AG09309 (cell line): ENCODE results near the gene TMEM232.
"Not testable (repeated sequence)": the region's sequence is repeated elsewhere in the genome, so short reads cannot be mapped to it uniquely, and the experiment has no call there.

Experiments used
- DNase-seq: peaks from one replicate; pipeline ENCODE4 v3.0.0-alpha.2; 2010; ENCODE audit warnings: low read depth
- H3K4me3 ChIP-seq: 2 replicates; pipeline ENCODE4 v1.5.1; 2011; ENCODE audit warnings: mild to moderate bottlenecking, low read depth, low read length, moderate library complexity; ENCODE audit not compliant: control insufficient read depth
- TF ChIP-seq, protein P1 (sequence below): IDR thresholded peaks from 2 replicates; pipeline ENCODE4 v1.5.1; 2011; ENCODE audit warnings: mild to moderate bottlenecking, low read depth, low read length, inconsistent platforms; ENCODE audit not compliant: insufficient read depth, control insufficient read depth; ENCODE audit errors: missing control alignments

Gene TMEM232

GRCh38 chr5:110536120-110537115 lies 190.1 kb downstream of the TMEM232 start:
- H3K4me3 ChIP-seq = no peak overlapping the region
- TF ChIP-seq, protein P1, sequence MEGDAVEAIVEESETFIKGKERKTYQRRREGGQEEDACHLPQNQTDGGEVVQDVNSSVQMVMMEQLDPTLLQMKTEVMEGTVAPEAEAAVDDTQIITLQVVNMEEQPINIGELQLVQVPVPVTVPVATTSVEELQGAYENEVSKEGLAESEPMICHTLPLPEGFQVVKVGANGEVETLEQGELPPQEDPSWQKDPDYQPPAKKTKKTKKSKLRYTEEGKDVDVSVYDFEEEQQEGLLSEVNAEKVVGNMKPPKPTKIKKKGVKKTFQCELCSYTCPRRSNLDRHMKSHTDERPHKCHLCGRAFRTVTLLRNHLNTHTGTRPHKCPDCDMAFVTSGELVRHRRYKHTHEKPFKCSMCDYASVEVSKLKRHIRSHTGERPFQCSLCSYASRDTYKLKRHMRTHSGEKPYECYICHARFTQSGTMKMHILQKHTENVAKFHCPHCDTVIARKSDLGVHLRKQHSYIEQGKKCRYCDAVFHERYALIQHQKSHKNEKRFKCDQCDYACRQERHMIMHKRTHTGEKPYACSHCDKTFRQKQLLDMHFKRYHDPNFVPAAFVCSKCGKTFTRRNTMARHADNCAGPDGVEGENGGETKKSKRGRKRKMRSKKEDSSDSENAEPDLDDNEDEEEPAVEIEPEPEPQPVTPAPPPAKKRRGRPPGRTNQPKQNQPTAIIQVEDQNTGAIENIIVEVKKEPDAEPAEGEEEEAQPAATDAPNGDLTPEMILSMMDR = no peak
- DNase-seq = no peak

GRCh38 chr5:110535146-110535545 lies 191.3 kb downstream of the TMEM232 start:
- DNase-seq, H3K4me3 ChIP-seq: not testable (repeated sequence)

- no peak overlapping the region for H3K4me3 ChIP-seq
- DNase-seq = no peak
- TF ChIP-seq, protein P1 = no peak
These were observed 200.7 kb downstream of the TMEM232 start for GRCh38 chr5:110525762-110526161.

- TF ChIP-seq, protein P1 = no peak
- no peak for DNase-seq
- H3K4me3 ChIP-seq = no peak overlapping the region
These were observed 209.1 kb downstream of the TMEM232 start for GRCh38 chr5:110517396-110517795.

- TF ChIP-seq, protein P1 = no peak
- no peak overlapping the region for H3K4me3 ChIP-seq
- DNase-seq = no peak
These were observed 212.4 kb downstream of the TMEM232 start for GRCh38 chr5:110514030-110514429.

- DNase-seq = no peak
- H3K4me3 ChIP-seq = no peak overlapping the region
- TF ChIP-seq, protein P1 = no peak
These were observed 214.2 kb downstream of the TMEM232 start for GRCh38 chr5:110512266-110512665.

DNA sequence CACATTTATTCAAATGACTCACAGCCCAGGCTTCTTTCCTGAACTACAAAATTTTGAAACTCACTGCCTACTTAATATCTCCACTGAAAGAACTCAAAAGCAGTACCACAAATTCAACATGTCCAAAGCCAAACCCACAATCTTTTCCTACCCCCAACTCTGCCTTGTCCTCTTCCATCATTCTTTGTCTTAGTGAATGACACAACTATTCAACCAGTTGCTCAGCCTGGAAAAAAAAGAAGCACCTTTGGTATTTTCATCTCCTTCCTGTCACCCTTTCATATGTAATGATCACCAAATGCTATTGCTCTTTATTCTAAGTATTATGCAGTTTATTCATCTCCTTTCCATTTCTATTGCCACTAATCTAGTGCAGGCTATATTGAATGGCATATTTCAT lies 216.3 kb downstream of the TMEM232 start:
- TF ChIP-seq, protein P1 = no peak
- H3K4me3 ChIP-seq = no peak overlapping the region
- DNase-seq = no peak
